ENCODE data around the gene MRPS11. TPM values are rescaled to one million over a fixed set of nuclear protein-coding genes. Genes with fewer than 3 reads are reported as not detected.

Gene MRPS11
- total and polyA plus RNA-seq, 2 of the 4 experiments (the other 2 are of a cell fraction) = 66.1 to 87.8 TPM

DNA sequence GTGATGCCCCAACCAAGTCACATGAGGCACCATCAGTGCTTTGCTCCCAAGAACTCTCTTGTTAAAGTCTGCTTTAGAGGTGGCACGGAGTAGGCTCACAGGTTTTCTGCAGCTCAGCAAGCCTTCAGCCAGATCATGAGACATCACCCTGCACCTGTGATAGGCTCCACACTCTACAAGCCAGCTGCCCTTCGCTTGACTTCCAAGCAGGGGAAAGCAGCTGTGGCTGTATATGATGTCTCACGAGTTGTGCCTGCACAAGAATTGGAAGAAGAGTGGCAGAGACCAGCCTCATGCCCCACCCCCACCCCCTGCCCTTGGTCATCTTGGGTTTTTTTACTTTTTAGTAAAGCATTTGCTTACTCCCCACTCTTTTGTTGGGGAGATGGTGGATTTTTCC, 22.5 kb downstream of the MRPS11 start:
- Histone ChIP-seq H3K4me2 (ENCODE audit: low read depth, low read length) (no peak overlapping the region), H2AFZ (replicated peaks; ENCODE audit: low read length, poor library complexity) (no peak overlapping the region), H3K36me3 (ENCODE audit: control insufficient read depth, insufficient read depth, low read length) (no peaks in the 10 kb centered on the region; the same call in 1 of the 2 replicates), H3K14ac (replicated peaks; ENCODE audit: low read depth, low read length) (no peak overlapping the region), H3K23ac (ENCODE audit: low read depth, low read length) (no peak overlapping the region), H3K27me3 (ENCODE audit: control insufficient read depth, insufficient read depth, low read length) (no peaks in the 10 kb centered on the region), H4K5ac (ENCODE audit: low read depth, low read length) (no peak overlapping the region), H2AK9ac (replicated peaks; ENCODE audit: low read depth, low read length, poor library complexity) (no peak overlapping the region), H3K9me3 (ENCODE audit: control insufficient read depth, insufficient read depth, low read length) (no peaks in the 10 kb centered on the region), H3K9ac (ENCODE audit: low read depth, low read length) (no peak overlapping the region), H4K91ac (ENCODE audit: insufficient read depth, low read depth, low read length) (no peak overlapping the region), H4K8ac (ENCODE audit: low read depth in 2 of 2, low read length in 2 of 2) (no peak overlapping the region), H2BK15ac (ENCODE audit: low read depth, low read length) (no peak overlapping the region), H3K4ac (ENCODE audit: low read depth, low read length) (no peak overlapping the region), H3K4me1 (ENCODE audit: control insufficient read depth, insufficient read depth, low read length) (no peaks in the 10 kb centered on the region), H3K9me1 (ENCODE audit: insufficient read depth, low read length) (peaks cover 3% of the 10 kb centered on the region; the same call in 1 of the 2 replicates), H3K56ac (ENCODE audit: extremely low read depth, insufficient read depth, low read length) (no peak overlapping the region), H2BK20ac (ENCODE audit: low read depth, low read length) (no peak overlapping the region), H2BK120ac (ENCODE audit: low read depth, low read length) (no peak overlapping the region), H2BK5ac (ENCODE audit: low read depth, low read length, poor library complexity, severe bottlenecking) (no peak overlapping the region), H2AK5ac (ENCODE audit: low read depth, low read length) (no peak overlapping the region), H3K27ac (ENCODE audit: insufficient read depth, low read length) (no peak overlapping the region), H3K18ac (ENCODE audit: low read depth, low read length) (no peak overlapping the region), H3K4me3 (ENCODE audit: insufficient read depth, low read depth, low read length) (no peak overlapping the region), H3K79me1 (ENCODE audit: low read depth in 1 of 2, low read length in 2 of 2) (no peaks in the 10 kb centered on the region), H4K20me1 (ENCODE audit: insufficient read depth, low read length) (no peaks in the 10 kb centered on the region)
- no peak for ATAC-seq (ENCODE audit: low read depth)
- in situ Hi-C loops (cut with MboI; ENCODE audit: low sequenced_read_pairs) (loop anchor here (25.0 kb wide), 2 partner anchors 347 to 522 kb away; no protein-coding TSS in a partner anchor), dilution Hi-C loops (cut with HindIII; ENCODE audit: low sequenced_read_pairs, unreplicated experiment) (no loop called here), intact Hi-C loops (cut with micrococcal nuclease) (no loop called here)
- ChIA-PET CTCF (no interaction called here), POLR2A (ENCODE audit: unreplicated experiment) (no interaction called here)
- TF ChIP-seq RFX5 (IDR thresholded peaks at IDR 0.05; ENCODE audit: low read depth, low read length) = no peak
- TF ChIP-seq RAD21 (IDR thresholded peaks at IDR 0.05; ENCODE audit: low read length) = no peak
- TF ChIP-seq MXI1 (IDR thresholded peaks at IDR 0.05; ENCODE audit: borderline replicate concordance, low read depth, low read length) = no peak
- TF ChIP-seq, protein P1, sequence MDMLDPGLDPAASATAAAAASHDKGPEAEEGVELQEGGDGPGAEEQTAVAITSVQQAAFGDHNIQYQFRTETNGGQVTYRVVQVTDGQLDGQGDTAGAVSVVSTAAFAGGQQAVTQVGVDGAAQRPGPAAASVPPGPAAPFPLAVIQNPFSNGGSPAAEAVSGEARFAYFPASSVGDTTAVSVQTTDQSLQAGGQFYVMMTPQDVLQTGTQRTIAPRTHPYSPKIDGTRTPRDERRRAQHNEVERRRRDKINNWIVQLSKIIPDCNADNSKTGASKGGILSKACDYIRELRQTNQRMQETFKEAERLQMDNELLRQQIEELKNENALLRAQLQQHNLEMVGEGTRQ (IDR thresholded peaks at IDR 0.05; ENCODE audit: low read depth, low read length) = no peak
- TF ChIP-seq NFE2L2 (IDR thresholded peaks at IDR 0.05; ENCODE audit: low read depth, low read length) = no peak
- no peak for TF ChIP-seq BHLHE40 (IDR thresholded peaks at IDR 0.05; ENCODE audit: low read depth, low read length)
- TF ChIP-seq ELK1 (IDR thresholded peaks at IDR 0.05; ENCODE audit: borderline replicate concordance, low read depth, low read length) = no peak
- TF ChIP-seq MAFK (IDR thresholded peaks at IDR 0.05; ENCODE audit: low read depth, low read length) = no peak
- no peak for TF ChIP-seq MAZ (IDR thresholded peaks at IDR 0.05; ENCODE audit: borderline replicate concordance, low read depth, low read length)
- no TSS peak for BruUV-seq (replicated peaks)
- no CpG with 5 or more reads among the region's 3 CpGs for WGBS, 2 experiments (ENCODE audit: extremely low coverage in 2 of 2, insufficient read length in 1 of 2)
- no peak for DNase-seq

All from IMR-90 (cell line).